ENCODE data around the gene TGFB2. TPM values are rescaled to one million over a fixed set of nuclear protein-coding genes. Genes with fewer than 3 reads are reported as not detected.

The TGFB2 gene
- total RNA-seq, 3 donors from 2014 or later (not counting 1 experiment from before 2014, with no cell fraction given) = 0.07 TPM; not detected in 2

DNA sequence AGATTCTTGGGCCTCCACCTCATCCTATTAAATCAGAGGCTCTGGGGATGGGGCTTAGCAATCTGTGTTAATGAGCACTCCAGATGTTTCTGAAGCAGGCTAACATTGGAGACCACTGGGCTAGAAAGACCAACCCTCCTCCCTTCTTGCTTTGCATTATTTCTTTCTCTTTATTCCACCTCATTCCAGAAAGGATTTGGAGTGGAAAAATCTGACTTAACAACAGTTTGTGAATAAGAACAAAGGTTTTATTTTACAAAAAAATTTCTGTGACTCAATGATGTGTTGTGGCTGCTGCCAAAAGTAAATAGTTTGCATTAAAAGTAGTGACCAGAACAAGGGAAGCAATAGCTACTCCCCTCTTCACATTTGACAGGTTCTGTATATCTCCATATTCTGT is 79.4 kb downstream of the TGFB2 start:
- no peak for ATAC-seq
- H3K27ac ChIP-seq (ENCODE audit: low read length) = no peak overlapping the region
- H3K9me3 Mint-ChIP-seq = peaks cover 0 to 6% of the 10 kb centered on the region in 2 donors

DNA sequence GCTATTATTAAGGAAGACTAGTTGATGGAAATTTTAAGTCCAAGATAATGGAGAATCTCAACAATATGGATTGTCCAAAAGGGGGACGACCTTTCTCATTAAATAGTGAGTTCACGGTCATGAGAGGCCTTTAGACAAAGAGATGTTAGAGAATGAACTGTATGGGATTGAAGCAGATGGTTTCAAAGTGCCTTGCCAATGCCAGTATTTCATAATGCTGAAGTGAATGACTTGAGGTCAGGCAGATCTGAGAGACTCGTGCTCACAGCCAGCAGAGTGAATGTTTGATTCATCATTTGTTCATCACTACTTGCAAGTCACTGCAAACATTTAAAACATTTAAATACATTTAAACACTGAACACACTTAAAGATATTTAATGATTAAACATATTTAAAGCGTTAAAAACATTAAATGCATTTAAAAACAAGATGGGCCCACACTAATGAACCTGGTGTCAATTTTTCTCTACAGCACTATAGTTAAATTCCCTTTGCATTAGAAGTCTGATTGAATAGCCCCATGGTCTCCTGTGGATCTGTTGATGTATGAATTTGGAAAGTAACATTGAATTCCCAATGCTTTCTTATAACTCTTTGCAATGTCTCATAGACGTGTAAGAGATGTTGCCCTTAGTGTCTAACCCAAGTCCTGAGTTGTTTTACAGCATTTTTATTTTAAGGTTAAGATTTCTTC is 80.7 kb downstream of the TGFB2 start:
- intact Hi-C loops (cut with micrococcal nuclease) = no loop called here
- TF ChIP-seq, protein P1, sequence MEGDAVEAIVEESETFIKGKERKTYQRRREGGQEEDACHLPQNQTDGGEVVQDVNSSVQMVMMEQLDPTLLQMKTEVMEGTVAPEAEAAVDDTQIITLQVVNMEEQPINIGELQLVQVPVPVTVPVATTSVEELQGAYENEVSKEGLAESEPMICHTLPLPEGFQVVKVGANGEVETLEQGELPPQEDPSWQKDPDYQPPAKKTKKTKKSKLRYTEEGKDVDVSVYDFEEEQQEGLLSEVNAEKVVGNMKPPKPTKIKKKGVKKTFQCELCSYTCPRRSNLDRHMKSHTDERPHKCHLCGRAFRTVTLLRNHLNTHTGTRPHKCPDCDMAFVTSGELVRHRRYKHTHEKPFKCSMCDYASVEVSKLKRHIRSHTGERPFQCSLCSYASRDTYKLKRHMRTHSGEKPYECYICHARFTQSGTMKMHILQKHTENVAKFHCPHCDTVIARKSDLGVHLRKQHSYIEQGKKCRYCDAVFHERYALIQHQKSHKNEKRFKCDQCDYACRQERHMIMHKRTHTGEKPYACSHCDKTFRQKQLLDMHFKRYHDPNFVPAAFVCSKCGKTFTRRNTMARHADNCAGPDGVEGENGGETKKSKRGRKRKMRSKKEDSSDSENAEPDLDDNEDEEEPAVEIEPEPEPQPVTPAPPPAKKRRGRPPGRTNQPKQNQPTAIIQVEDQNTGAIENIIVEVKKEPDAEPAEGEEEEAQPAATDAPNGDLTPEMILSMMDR (IDR thresholded peaks at IDR 0.05) = no peak
- Mint-ChIP-seq H3K27me3 (ENCODE audit: low read depth in 2 of 2) (no peaks in the 10 kb centered on the region), H3K27ac (no peak overlapping the region), H3K36me3 (no peaks in the 10 kb centered on the region), H3K4me1 (no peaks in the 10 kb centered on the region), H3K9me3 (peaks cover 0 to 6% of the 10 kb centered on the region in 2 donors), H3K4me3 (no peak overlapping the region)
- DNase-seq (no peak), ATAC-seq (no peak)
- Histone ChIP-seq H3K36me3 (ENCODE audit: control insufficient read depth, insufficient read depth, low read length) (no peaks in the 10 kb centered on the region), H3K4me1 (ENCODE audit: control insufficient read depth, insufficient read depth, low read length) (no peaks in the 10 kb centered on the region), H3K9me3 (ENCODE audit: control insufficient read depth, insufficient read depth, low read length) (no peaks in the 10 kb centered on the region), H3K27ac (ENCODE audit: low read length) (no peak overlapping the region), H3K4me3 (ENCODE audit: low read length) (no peak overlapping the region), H3K27me3 (ENCODE audit: control insufficient read depth, insufficient read depth, low read length) (no peaks in the 10 kb centered on the region)
- 87% methylated on average over 3 of the region's 5 CpGs for WGBS (ENCODE audit: insufficient coverage)

More for the DNA sequence above, 79.4 kb downstream of the TGFB2 start:
- H3K4me1 Mint-ChIP-seq = no peaks in the 10 kb centered on the region
- H3K27ac Mint-ChIP-seq = no peak overlapping the region
- no peaks in the 10 kb centered on the region for H3K27me3 ChIP-seq (ENCODE audit: control insufficient read depth, insufficient read depth, low read length)
- TF ChIP-seq, protein P1 (IDR thresholded peaks at IDR 0.05) = no peak
- H3K4me3 ChIP-seq (ENCODE audit: low read length) = no peak overlapping the region
- no peak overlapping the region for H3K4me3 Mint-ChIP-seq
- no peaks in the 10 kb centered on the region for H3K36me3 Mint-ChIP-seq
- no peak for DNase-seq
- H3K9me3 ChIP-seq (ENCODE audit: control insufficient read depth, insufficient read depth, low read length) = no peaks in the 10 kb centered on the region
- no peaks in the 10 kb centered on the region for H3K4me1 ChIP-seq (ENCODE audit: control insufficient read depth, insufficient read depth, low read length)
- no peaks in the 10 kb centered on the region for H3K27me3 Mint-ChIP-seq (ENCODE audit: low read depth in 2 of 2)
- no peaks in the 10 kb centered on the region for H3K36me3 ChIP-seq (ENCODE audit: control insufficient read depth, insufficient read depth, low read length)
- intact Hi-C loops (cut with micrococcal nuclease) = no loop called here

DNA sequence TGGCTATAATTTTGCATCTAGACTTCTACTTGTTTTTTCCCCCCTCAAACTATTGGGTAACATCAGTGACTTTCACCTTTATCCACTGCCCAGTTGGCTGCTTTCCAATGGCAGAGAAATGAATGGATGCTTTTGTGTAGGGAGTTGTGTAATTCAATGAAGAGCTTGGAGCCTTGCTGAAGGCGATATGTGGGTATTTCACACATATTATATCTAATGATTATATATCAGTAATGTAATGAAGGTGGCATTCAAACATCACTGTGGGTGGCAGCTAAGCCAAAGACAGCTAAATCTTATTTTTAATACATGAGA is 81.2 kb downstream of the TGFB2 start:
- Histone ChIP-seq H3K36me3 (ENCODE audit: control insufficient read depth, insufficient read depth, low read length) (no peaks in the 10 kb centered on the region), H3K27ac (ENCODE audit: low read length) (no peak overlapping the region), H3K9me3 (ENCODE audit: control insufficient read depth, insufficient read depth, low read length) (no peaks in the 10 kb centered on the region), H3K4me1 (ENCODE audit: control insufficient read depth, insufficient read depth, low read length) (no peaks in the 10 kb centered on the region), H3K27me3 (ENCODE audit: control insufficient read depth, insufficient read depth, low read length) (no peaks in the 10 kb centered on the region), H3K4me3 (ENCODE audit: low read length) (no peak overlapping the region)
- peaks cover 0 to 6% of the 10 kb centered on the region in 2 donors for H3K9me3 Mint-ChIP-seq
- ATAC-seq (no peak), DNase-seq (no peak)
- no peaks in the 10 kb centered on the region for H3K4me1 Mint-ChIP-seq
- no peaks in the 10 kb centered on the region for H3K27me3 Mint-ChIP-seq (ENCODE audit: low read depth in 2 of 2)
- intact Hi-C loops (cut with micrococcal nuclease) = no loop called here
- no peaks in the 10 kb centered on the region for H3K36me3 Mint-ChIP-seq
- no peak overlapping the region for H3K4me3 Mint-ChIP-seq
- no CpG with 5 or more reads among the region's 1 CpG for WGBS (ENCODE audit: insufficient coverage)
- H3K27ac Mint-ChIP-seq = no peak overlapping the region
- TF ChIP-seq, protein P1 (IDR thresholded peaks at IDR 0.05) = no peak

DNA sequence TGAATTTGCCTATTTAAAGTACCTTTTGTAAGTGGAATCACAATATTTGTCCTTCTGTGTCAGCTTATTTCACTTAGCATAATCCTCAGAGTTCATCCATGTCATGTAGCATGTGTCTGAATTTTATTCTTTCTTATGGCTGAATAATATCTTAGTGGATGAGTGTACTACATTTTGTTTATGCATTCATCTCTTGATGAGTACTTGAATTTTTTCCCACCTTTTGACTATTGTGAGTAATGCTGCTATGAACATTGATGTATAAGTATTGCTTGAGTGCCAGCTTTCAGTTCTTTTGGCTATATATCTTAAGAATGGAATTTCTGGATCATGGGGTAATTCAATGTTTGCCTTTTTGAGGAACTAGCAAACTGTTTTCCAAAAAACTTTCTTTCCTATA is 84.2 kb downstream of the TGFB2 start:
- Mint-ChIP-seq H3K9me3 (peaks cover 3 to 5% of the 10 kb centered on the region in 2 donors), H3K36me3 (no peaks in the 10 kb centered on the region), H3K4me3 (no peak overlapping the region), H3K27ac (no peak overlapping the region), H3K4me1 (no peaks in the 10 kb centered on the region), H3K27me3 (ENCODE audit: low read depth in 2 of 2) (no peaks in the 10 kb centered on the region)
- Histone ChIP-seq H3K9me3 (ENCODE audit: control insufficient read depth, insufficient read depth, low read length) (no peaks in the 10 kb centered on the region), H3K36me3 (ENCODE audit: control insufficient read depth, insufficient read depth, low read length) (no peaks in the 10 kb centered on the region), H3K27ac (ENCODE audit: low read length) (no peak overlapping the region), H3K4me1 (ENCODE audit: control insufficient read depth, insufficient read depth, low read length) (no peaks in the 10 kb centered on the region), H3K4me3 (ENCODE audit: low read length) (no peak overlapping the region), H3K27me3 (ENCODE audit: control insufficient read depth, insufficient read depth, low read length) (no peaks in the 10 kb centered on the region)
- ATAC-seq (no peak), DNase-seq (no peak)
- intact Hi-C loops (cut with micrococcal nuclease) = no loop called here
- TF ChIP-seq, protein P1 (IDR thresholded peaks at IDR 0.05) = no peak
